Superior temporal gyrus (tissue), 1 donor: ENCODE results near the gene SLC23A1.
A peak's percentile ranks its signal among the peaks of the same experiment; 100 is the strongest.
"Not testable (repeated sequence)": the region's sequence is repeated elsewhere in the genome, so short reads cannot be mapped to it uniquely, and the experiment has no call there.

Experiments
- DNase-seq: peaks from one replicate; pipeline ENCODE4 v3.0.0-alpha.2; 2016; ENCODE audit errors: extremely low spot score

Gene SLC23A1

DNA sequence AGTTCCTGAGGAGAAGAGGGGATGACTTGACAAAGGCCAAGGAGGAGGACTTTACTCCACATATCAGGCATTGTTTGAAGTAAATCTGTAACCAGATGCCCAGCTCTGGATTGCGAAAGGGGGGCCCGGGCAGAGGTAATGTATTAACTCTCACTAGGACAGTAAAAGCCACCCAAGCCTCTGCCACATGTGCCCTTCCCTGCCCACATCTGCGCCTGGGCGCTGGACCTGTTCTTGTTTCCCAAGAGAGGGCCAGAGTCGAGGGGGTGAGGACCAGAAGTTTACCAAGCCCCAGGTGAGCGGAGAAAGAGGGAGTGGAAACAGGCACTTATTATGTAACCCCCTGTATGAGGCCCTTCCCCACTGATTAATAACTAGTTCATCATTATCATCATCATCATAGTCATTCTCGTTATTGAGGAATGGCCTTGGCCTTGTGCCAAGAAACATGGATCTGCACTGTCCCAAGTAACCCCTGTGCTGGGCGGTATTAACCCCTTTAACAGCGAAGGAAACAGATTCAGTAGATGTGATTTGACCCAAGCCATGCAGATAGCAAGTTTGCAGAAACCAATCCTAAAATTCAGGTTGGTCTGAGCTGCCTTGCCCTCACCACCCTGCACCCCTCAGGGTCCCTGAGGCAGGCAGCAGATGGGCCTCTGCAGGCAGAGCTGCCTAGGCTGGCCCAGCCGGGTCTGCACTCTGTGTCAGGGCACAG is at the start of gene SLC23A1:
TSS of gene SLC23A1 (minus strand) at position 23 of the 718 bp plus-strand sequence. CDS start 44 bp downstream, outside the sequence.
- DNase-seq = no peak

DNA sequence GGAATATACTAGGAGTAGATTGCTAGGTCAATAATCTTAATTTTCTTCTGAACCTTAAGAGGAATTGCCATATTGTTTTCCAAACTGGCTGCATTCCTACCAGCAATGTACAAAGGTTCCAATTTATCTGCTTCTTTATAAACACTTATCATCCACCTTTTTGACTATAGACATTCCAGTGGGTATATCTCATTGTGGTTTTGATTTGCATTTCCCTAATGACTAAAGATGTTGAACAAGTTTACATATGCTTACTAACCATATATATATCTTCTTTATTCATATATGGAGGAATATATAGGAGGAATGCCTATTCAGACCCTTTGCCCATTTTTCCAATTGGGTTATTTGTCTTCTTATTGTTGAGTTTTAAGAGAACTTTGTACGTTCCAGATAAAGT is 48.6 kb upstream of the SLC23A1 start:
- no peak for DNase-seq

DNA sequence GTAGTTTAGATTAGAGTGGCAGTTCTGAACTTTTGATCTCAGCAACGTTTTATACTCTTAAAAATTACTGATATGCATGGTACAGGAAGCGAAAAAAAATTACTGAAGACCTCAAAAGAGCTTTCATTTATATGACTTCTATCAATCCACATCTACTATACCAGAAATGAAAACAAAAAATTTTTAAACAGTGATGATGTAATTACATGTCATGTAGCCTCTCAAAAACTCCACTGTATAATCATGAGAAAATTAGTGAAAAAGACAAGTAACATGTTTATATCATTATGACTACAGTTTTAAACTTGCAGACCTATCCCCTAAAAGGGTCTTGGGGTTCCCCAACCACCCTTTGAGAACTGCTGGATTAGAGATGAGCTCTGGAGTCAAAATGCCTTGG is 46.9 kb upstream of the SLC23A1 start:
- no peak for DNase-seq

DNA sequence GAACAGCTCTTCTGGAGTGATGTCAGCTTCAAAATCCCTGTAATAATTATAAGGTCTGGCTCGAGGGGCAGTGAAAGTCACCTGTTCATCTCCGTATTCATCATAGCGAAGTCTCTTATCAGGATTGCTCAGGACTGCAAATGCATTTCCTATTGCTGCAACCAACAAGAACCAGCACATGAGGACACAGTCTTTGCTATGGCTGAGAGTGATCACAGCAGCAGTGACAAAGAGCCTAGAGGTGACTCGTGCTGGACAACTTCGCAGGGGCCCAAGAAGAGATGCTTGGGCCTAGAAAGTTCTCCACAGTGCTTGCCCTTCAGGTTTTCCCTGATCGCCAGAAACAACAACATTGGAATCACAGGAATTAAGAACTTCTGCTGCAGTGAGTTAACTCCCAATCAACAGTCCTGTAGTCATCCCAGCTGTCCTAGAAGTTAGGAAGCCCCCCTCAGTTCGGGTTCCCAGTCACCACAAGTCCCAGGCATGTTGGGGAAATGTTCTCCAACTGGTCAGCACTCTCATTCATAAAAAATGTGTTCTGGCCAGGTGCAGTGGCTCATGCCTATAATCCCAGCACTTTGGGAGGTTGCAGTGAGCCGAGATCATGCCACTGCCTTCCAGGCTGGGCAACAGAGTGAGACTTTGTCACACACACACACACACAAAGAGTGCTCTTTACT is 43.2 kb upstream of the SLC23A1 start:
- no peak for DNase-seq

DNA sequence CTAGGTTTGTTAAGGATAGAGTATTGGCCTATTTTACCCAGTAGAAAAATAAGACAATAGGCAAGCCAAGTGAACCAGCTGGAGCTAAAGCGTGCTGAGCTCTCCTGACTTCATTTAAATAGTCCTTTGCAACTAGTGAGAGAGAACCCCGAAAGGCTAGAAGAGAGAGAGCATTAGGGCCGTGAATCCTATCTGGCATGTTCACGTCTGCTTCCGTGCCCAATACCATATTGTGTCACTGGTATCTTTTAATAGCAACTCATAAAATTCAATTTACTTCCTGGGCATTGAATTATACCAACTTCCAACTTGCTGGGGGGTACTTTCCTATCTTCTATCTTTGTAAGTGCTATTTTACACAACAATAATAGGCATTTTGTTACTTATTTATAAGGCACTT is 42.4 kb upstream of the SLC23A1 start:
- DNase-seq = no peak

DNA sequence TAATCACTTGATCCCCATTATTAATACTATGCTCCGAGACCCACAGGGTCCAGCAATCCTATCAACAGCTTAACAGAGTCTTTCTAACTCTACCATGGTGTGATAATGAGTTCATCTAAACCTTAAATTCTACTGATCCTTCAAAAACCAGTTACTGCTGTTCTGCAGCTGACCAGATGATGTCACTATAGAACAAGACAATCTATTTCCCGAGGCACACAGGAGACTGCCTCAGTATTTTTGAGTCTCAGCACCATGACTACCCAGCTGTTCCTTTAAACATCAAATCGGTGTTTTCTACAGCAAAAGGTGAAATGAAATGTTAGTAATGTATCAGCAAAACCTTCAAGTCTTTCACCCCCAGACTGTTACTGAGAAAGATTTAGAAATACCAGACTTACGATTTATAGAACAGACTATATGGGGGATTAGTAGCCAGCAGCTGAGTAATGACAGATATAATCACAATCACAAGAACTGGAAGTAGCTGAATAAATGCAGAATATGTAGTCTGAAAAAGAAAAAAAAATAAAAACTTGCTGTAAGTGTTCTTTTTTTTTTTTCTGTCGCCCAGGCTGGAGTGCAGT is 39.3 kb upstream of the SLC23A1 start:
- peak; percentile 91 for DNase-seq

DNA sequence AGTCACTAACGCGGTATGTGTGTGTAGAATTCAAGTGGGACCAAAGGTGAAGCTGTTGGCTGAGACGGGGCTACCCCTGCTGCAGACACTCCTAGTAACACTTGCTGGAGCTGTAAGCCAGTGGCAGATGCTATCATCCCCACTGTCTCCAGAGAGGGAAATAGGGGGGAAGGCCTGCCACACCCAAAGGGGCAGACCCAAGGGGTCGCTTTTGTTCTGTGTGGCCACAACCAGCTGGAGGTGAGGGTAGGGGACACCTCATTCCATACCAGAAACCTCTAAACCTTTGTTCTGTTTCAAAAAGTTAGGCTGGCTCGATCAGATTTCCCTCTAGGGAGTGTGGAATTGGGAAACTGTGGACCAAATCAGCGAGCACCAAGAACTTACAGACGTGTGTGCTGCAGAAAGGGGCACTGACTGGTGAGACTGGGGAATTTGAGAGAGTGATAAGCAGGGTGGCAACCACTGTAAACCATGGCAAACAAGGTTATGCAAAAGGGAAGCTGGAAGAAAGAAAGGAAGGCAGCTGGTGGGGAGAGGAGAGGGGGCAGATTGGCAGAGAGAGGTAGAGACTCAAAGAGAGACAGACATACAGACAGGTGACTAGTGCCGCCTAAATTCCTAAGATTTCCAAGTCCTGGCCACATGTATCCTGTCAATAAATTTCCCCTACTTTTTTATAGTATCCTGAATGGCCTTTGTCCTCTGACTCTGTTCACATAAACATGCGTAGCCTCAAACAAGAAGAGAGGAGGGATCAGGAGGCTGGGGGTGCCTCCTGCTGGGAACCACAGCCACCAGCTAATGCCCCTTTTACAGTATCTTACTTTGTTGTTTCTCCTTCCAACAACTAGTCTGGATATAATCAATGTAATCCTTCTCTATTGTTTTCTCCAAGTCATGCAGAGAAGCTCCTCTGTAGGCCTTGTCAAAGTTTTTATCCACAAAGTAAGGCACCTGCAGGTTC is 36.4 kb upstream of the SLC23A1 start:
- no peak for DNase-seq

DNA sequence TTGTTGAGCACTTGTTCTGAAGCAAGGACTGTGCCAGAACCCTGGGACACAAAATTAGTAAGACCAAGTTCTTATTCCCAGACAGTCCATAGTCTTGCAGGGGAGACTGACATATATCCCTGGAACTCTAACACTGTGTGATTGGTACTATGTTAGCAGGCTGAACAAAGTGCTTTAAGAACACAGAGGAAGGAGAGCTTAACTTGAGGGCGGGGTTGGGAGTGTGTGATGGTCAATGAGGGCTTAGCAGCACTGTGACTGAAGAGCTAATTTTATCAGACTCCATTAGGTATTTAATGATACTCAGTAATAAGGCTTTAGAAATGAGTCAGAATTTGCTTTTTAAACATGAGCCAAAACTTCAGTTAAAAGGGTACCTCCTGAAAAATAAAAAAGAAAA is 35.7 kb upstream of the SLC23A1 start:
- DNase-seq = no peak

DNA sequence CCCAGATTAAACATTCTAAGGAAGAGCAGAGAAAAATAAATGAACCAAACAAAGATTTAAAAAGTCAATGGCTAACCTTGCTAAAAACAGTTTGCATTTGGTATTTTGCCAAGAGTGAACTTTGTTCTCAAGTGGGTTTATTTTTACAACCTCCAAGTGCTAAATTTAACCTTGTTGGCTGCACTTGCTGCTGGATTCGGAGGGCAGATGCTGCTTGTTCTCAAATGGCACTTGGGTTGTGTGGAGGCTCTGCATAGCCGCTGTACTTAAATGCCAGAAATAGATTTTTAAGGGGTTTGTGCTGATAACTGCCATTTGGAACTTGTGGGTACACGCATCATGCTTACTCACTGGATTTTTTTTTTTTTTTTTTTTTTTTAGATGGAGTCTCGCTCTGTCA is 34.1 kb upstream of the SLC23A1 start:
- DNase-seq = peak; percentile 73

DNA sequence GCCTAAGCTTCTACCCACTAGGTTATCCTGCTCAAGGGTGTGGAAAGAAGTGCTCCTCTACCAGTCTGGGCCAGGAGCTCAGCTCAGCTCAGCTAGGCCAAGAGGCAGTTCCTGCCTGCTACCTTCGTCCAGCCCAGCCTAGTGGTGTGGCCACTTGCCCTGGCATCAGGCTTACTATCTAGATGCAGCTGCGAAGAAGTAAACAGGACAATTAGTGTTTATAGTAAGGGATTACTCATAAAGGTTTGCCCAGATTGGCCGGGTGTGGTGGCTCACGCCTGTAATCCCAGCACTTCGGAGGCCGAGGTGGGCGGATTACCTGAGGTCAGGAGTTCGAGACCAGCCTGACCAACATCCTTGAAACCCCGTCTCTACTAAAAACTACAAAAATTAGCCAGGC is 33.6 kb upstream of the SLC23A1 start:
- DNase-seq = no peak

DNA sequence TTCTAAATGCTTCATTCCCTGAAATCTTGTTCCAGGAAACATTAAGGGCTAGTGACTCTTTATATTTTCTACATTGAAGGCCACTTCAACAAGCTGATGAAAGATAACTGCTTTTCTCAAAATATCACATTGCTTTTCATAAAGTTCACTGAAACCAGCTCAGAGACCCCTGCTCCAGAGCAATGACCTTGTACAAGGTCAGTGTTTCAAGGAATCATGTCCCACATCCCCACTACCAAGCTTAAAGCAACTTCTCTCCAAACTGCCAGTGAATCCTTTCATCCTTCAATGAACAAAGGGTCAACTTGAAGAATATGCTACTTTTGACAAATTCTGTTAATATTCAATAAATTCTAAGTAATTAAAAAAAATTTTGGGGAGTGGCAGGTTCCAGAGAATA is 32.8 kb upstream of the SLC23A1 start:
- DNase-seq = no peak

DNA sequence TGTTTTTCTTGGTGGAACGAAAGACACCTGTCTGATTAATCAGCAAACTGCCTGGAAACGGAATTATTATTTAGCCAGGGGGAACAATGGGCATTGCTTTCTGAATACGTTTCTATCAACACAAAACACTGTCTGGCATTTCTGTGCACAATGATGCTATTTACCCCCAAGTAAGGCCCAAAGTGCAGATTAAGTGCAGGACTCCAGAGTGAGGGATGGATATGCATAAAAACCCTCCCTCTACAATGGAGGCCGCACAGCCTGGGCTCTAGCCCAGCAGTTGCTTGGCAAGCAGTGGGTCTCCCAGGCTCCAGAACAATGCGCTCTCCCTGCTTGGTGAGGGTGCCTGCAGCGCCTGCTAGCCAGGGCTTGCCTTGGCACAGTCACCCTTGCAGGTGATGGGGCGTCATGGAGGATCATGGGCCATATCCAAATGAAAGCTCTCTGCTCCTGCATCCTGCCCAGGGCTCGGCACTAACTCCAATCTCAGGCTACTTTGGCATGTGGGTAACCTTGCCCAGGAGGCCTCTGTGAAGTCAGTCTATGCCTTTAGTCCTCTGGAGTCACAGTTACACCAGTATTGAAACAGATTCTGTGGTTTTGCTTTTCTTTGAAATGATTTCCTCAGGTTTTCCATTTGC is 32.2 kb upstream of the SLC23A1 start:
- DNase-seq = peak; percentile 88

DNA sequence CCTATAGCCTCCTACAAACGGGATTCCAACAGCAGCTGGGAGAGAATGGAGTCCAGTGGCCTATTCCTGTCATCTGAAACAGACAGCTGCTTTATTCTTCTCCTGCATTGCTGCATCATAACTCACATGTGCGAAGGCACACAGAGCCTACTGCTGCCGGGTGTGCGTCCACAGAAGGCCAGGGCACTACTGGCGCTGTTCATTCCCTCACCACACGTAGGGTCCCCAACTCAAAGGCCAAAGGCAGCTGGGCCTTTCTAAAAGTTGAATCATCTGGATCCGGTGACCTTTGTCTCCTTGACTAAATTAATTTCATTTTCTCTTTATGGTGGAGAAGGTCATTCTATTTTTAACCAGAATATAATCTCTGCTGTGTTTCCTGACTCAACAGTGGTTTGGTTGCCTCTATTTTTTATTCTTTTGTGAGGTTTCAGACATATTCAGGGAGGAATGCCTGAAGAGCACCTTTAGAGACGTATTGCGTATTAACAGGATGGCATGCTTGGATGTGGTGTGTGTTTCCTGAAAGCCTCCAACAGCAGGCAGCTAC is 31.6 kb upstream of the SLC23A1 start:
- DNase-seq = peak; percentile 71

DNA sequence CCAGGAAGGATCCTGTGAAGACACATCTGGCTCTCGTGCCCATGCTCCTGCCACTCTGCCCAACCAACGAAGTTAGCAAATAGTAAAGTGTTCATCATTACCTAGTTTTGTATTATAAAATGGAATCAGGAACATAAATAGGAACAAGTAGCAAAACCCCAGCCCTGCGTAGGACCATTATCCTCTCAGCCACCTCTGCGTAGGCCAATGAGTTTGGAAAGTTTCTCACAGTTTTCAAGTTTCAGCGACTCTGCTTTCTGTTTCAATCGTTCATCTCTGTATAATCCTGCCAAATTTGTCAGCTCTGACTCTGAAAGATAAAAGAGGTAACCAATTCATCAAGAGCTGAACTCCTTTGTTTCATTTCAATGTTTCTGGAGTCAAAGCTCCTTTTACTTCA is 30.9 kb upstream of the SLC23A1 start:
- DNase-seq = no peak

DNA sequence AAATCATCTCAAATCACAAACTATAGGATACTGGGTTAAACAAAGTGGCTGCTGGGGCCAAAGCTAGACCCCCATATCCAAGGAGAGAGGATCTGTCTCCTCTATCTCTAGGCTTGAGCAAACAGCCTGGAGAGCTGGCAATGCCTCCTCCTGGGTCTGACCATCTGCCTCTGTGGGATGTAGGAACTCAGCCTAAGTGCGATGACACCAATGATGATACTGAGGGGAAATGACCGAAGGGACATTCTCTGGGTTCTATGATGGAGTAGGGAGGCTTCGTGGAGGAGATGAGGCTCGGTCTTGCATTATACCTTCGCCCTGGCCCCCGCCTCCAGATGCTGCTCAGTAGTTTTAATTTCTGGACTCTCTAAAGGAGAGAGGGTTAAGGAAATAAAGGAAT is 30.1 kb upstream of the SLC23A1 start:
- DNase-seq = no peak

DNA sequence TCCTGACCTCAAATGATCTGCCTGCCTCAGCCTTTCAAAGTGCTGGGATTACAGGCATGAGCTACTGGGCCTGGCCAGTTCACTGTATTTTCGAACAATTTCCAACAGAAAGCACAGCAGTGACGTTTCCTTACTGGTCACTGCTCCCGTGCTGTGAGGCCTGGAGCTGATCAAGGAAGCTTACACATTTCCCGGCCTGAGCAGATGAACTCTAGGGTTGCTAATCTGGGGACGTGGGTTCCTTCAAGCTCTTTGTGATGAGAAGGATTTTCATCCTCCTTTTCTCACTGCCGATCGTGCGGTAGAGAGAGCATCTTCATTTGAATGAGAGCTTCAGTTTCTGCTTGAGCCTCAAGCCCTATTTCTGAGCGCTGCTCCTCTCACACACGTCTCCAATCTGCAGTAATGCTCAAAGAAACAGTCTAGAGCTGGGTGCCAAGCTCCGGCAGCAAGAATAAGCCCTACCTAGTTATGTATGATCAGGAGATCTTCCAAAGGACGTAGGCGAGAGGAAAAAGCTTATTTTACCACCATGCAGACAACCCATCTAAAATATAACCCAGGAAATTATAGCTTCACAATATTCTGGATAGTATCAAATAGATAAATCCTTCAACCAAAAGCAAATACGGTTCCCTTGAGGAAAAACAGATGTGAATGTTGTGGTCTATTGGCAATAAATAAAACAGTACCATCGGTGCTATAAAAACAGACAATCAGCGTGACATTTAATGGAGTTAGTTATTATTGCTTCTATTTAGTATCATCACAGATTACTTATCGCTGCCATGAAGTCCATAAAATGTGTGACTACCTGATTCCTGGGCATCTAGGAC is 28.1 kb upstream of the SLC23A1 start:
- peak; percentile 63 for DNase-seq

DNA sequence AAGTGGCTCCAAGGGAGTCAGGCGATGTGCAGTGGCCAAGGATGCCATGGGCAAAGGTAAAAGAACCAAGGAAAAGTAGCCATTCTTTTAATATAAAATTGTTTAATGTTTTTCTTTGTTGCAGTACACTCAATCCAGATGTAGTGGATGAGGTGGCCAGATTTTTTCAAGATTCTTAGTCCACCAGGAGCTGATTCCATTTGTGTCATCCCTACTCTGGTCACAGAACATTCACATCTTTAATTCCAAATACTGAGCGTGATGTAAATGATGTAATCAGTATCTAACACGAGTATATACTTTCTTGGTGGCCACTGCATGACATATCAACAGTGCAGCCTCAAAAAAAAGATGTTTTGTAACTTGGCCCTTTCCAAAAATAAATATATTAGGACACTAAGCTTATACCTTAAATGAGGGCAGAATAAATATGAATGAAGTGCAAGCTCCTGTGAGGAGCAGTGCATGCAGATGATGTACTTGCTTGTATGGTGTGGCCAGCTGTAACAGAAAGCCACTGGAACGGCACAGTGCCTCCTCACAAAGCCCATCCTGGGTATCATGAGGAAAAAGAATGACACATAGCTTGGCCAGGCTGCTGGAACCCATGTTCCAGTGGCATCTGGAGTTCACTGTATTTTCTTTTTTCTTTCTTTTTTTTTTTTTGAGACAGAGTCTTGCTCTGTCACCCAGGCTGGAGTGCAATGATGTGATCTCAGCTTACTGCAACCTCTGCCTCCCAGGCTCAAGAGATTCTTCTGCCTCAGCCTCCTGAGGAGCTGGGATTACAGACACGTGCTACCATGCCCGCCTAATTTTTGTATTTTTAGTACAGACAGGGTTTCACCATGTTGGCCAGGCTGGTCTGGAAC is 27.3 kb upstream of the SLC23A1 start:
- peak; percentile 43 for DNase-seq

DNA sequence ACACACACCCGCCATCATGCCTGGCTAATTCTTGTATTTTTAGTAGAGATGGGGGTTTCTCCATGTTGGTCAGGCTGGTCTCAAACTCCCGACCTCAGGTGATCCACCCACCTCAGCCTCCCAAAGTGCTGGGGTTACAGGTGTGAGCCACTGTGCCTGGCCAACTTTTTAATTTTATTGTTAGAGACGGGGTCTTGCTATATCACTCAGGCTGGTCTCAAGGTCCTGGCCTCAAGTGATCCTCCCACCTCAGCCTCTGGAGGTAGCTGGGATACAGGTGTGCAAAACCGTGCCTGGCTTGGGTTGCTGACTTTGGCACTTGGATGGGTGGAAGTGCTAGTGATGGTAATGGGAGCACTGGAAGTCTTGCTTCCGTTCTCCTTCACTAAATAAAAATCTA is 26.0 kb upstream of the SLC23A1 start:
- DNase-seq = not testable (repeated sequence)

DNA sequence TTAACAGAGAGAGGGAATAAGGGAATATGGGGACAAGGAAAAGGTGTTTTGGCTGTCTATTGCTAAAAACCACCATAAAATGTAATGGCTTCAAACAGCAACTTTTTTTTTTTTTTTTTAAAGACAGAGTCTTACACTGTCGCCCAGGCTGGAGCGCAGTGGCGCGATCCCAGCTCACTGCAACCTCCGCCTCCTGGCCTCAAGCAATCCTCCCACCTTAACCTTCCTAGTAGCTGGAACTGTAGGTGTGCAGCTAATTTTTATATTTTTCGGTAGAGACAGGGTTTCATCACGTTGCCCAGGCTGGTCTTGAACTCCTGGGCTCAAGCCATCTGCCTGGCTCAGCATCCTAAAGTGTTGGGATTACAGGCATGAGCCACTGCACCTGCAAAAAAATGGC is 25.1 kb upstream of the SLC23A1 start:
- DNase-seq = no peak
